NT2/D1 (cell line): ENCODE data around the gene CNOT4.

Experiments
- YY1 ChIP-seq: IDR thresholded peaks from 2 replicates; pipeline ENCODE4 v1.6.1; 2011; ENCODE audit not compliant: insufficient read length, insufficient read depth
- ZNF274 ChIP-seq: IDR thresholded peaks from 2 replicates; pipeline ENCODE4 v1.6.1; 2011; ENCODE audit warnings: mild to moderate bottlenecking, low read depth, low read length

DNA sequence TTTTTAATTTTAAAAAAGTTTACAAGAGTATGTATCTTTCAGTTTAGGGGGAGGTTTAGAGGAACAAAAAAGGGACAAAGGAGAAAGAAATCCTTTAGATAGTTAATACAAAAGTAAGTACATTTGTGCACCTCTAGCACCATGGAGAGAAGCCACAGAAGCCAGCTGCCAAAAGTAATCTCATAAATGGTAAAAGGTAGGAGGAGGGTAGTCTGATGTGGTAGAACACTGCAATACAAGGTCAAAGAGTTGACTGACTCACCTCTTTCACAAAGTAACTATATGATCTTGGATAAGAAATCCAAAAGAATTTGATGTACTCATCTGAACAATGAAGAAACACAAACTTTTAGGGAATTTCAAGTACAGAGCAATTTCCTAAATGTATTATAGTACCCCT lies 68.1 kb downstream of the CNOT4 start:
- TF ChIP-seq ZNF274 = no peak
- TF ChIP-seq YY1 = no peak
